ENCODE data around the gene EEF2.

EEF2 gene

GRCh38 chr19:3984908-3985642, at the start of gene EEF2:
Gene EEF2, minus strand, starts transcription at chr19:3985463. Its CDS starts 83 bp downstream, at chr19:3985380.
- DNase-seq (ENCODE audit: low read depth): peak; percentile 84

GRCh38 chr19:4034048-4035017, 49.1 kb upstream of the EEF2 start:
- no peak for DNase-seq (ENCODE audit: low read depth)

GRCh38 chr19:4033028-4033956, 48.0 kb upstream of the EEF2 start:
- DNase-seq (ENCODE audit: low read depth): no peak

- no peak for DNase-seq (ENCODE audit: low read depth)
These were observed 47.2 kb upstream of the EEF2 start for GRCh38 chr19:4032436-4032835.

GRCh38 chr19:4031420-4031819, 46.2 kb upstream of the EEF2 start:
- DNase-seq (ENCODE audit: low read depth): no peak

- no peak for DNase-seq (ENCODE audit: low read depth)
These were observed 45.7 kb upstream of the EEF2 start for GRCh38 chr19:4030981-4031380.

GRCh38 chr19:4030552-4030951, 45.3 kb upstream of the EEF2 start:
- DNase-seq (ENCODE audit: low read depth): no peak

- DNase-seq (ENCODE audit: low read depth): no peak
These were observed 44.0 kb upstream of the EEF2 start for GRCh38 chr19:4029247-4029614.

- no peak for DNase-seq (ENCODE audit: low read depth)
These were observed 43.3 kb upstream of the EEF2 start for GRCh38 chr19:4028334-4029246.

- DNase-seq (ENCODE audit: low read depth): no peak
These were observed 41.9 kb upstream of the EEF2 start for GRCh38 chr19:4027146-4027545.

GRCh38 chr19:4025317-4025716, 40.1 kb upstream of the EEF2 start:
- DNase-seq (ENCODE audit: low read depth): no peak

- no peak for DNase-seq (ENCODE audit: low read depth)
These were observed 38.5 kb upstream of the EEF2 start for GRCh38 chr19:4023600-4024398.

- DNase-seq (ENCODE audit: low read depth): no peak
These were observed 34.3 kb upstream of the EEF2 start for GRCh38 chr19:4019578-4019977.

GRCh38 chr19:4018775-4019504, 33.7 kb upstream of the EEF2 start:
- DNase-seq (ENCODE audit: low read depth): no peak

GRCh38 chr19:4018140-4018613, 32.9 kb upstream of the EEF2 start:
- DNase-seq (ENCODE audit: low read depth): no peak

- DNase-seq (ENCODE audit: low read depth): no peak
These were observed 31.8 kb upstream of the EEF2 start for GRCh38 chr19:4016903-4017638.

GRCh38 chr19:4016486-4016885, 31.2 kb upstream of the EEF2 start:
- no peak for DNase-seq (ENCODE audit: low read depth)

GRCh38 chr19:4015705-4016402, 30.6 kb upstream of the EEF2 start:
- no peak for DNase-seq (ENCODE audit: low read depth)

All from activated T-cell treated with anti-CD3 and anti-CD28 coated beads for 48 hours (primary cell).